ENCODE measurements around the gene DNAH12.

DNA sequence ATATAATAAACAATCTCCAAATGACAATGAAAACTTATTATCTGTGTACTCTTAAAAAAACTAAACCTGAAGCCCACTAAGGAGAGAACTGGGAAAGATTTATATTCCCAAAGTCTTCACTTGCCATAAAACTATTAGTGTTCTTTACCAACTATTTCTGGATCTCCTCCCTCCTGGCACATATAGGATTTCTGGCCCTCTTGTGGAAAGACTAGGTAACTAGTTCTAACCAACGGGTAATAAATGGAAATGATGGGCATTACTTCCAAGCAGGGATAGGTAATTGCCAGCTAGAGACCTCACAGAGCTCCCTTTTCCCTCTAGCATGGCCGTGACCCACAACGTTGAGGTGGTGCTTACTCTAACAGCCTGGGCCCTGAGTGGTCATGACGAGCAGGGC, 110.1 kb downstream of the DNAH12 start:
- TF ChIP-seq, protein P1, sequence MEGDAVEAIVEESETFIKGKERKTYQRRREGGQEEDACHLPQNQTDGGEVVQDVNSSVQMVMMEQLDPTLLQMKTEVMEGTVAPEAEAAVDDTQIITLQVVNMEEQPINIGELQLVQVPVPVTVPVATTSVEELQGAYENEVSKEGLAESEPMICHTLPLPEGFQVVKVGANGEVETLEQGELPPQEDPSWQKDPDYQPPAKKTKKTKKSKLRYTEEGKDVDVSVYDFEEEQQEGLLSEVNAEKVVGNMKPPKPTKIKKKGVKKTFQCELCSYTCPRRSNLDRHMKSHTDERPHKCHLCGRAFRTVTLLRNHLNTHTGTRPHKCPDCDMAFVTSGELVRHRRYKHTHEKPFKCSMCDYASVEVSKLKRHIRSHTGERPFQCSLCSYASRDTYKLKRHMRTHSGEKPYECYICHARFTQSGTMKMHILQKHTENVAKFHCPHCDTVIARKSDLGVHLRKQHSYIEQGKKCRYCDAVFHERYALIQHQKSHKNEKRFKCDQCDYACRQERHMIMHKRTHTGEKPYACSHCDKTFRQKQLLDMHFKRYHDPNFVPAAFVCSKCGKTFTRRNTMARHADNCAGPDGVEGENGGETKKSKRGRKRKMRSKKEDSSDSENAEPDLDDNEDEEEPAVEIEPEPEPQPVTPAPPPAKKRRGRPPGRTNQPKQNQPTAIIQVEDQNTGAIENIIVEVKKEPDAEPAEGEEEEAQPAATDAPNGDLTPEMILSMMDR (IDR thresholded peaks at IDR 0.05): peak; percentile 68
- no peak for TF ChIP-seq EZH2phosphoT487 (IDR thresholded peaks at IDR 0.05)
- TF ChIP-seq EZH2 (IDR thresholded peaks at IDR 0.05): no peak

Measured in neural progenitor cell (in vitro differentiated cells).